NCI-H2029 (cell line): ENCODE data around the gene GOLGA6D.
"Not testable (repeated sequence)": the region's sequence is repeated elsewhere in the genome, so short reads cannot be mapped to it uniquely, and the experiment has no call there.

Experiments used
- DNase-seq: peaks from one replicate; lab custom pipeline; 2025; lab: John Stamatoyannopoulos, UW

Gene GOLGA6D

GRCh38 chr15:75332093-75332492 lies 49.5 kb downstream of the GOLGA6D start:
- DNase-seq = not testable (repeated sequence)

GRCh38 chr15:75333654-75334419 lies 51.2 kb downstream of the GOLGA6D start:
- DNase-seq = not testable (repeated sequence)

GRCh38 chr15:75335313-75335704 lies 52.7 kb downstream of the GOLGA6D start:
- DNase-seq = no peak

GRCh38 chr15:75335705-75336355 lies 53.2 kb downstream of the GOLGA6D start, which contains the start of gene COMMD4:
TSS of gene COMMD4 (plus strand) at chr15:75336063. CDS start at chr15:75336090, 27 bp downstream.
- DNase-seq = peak; percentile 90

- no peak for DNase-seq
Observed at GRCh38 chr15:75338661-75339240, 56.1 kb downstream of the GOLGA6D start.

GRCh38 chr15:75339531-75340240 lies 57.1 kb downstream of the GOLGA6D start:
- DNase-seq = no peak

- DNase-seq = no peak
Observed at GRCh38 chr15:75342221-75342620, 59.6 kb downstream of the GOLGA6D start.

- peak; percentile 7 for DNase-seq
Observed at GRCh38 chr15:75343953-75344352, 61.3 kb downstream of the GOLGA6D start.
